ENCODE data around the gene TMEM115. TPM values are rescaled to one million over a fixed set of nuclear protein-coding genes. Genes with fewer than 3 reads are reported as not detected.

Gene TMEM115
- total and polyA plus RNA-seq, 2 of the 4 experiments (the other 2 are of a cell fraction): 35.3 to 47.3 TPM

DNA sequence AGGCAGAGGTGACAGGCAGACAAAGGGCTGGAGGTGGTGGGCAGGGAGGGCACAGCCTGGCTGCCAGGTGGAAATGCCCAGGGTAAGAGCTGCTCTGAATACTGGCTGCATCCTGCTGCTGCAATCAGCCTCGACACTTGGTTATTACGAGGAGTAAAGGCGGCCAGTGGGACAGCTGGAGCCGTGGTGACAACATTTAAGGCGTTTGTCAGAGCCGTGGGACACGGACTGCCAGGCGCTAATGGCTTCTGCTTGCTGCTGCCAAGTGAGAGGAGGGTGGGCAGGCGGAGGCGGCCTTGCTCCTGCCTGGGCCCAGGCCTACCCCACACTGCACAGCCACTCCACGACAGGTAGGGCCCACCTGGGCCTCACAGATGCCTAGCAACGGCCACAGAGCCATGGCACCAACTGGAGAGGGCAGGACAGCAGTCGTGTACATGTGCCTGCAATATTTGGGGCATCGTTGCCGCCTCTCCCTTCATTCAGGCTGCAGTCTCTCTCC, 49.2 kb upstream of the TMEM115 start:
- Histone ChIP-seq H3K27ac (ENCODE audit: insufficient read depth, low read length) (no peak overlapping the region), H3K23ac (ENCODE audit: low read depth, low read length) (no peak overlapping the region), H3K79me1 (ENCODE audit: low read depth in 1 of 2, low read length in 2 of 2) (no peaks in the 10 kb centered on the region), H2BK120ac (ENCODE audit: low read depth, low read length) (no peak overlapping the region), H2AK9ac (replicated peaks; ENCODE audit: low read depth, low read length, poor library complexity) (no peak overlapping the region), H3K4ac (ENCODE audit: low read depth, low read length) (no peak overlapping the region), H4K91ac (ENCODE audit: insufficient read depth, low read depth, low read length) (no peak overlapping the region), H3K9me1 (ENCODE audit: insufficient read depth, low read length) (no peaks in the 10 kb centered on the region), H3K36me3 (ENCODE audit: control insufficient read depth, insufficient read depth, low read length) (no peaks in the 10 kb centered on the region), H4K5ac (ENCODE audit: low read depth, low read length) (no peak overlapping the region), H3K56ac (ENCODE audit: extremely low read depth, insufficient read depth, low read length) (no peak overlapping the region), H2AFZ (replicated peaks; ENCODE audit: low read length, poor library complexity) (no peak overlapping the region), H3K14ac (replicated peaks; ENCODE audit: low read depth, low read length) (no peak overlapping the region), H4K8ac (ENCODE audit: low read depth in 2 of 2, low read length in 2 of 2) (no peak overlapping the region), H2BK20ac (ENCODE audit: low read depth, low read length) (no peak overlapping the region), H2AK5ac (ENCODE audit: low read depth, low read length) (no peak overlapping the region), H3K27me3 (ENCODE audit: control insufficient read depth, insufficient read depth, low read length) (peaks cover 32% of the 10 kb centered on the region), H2BK15ac (ENCODE audit: low read depth, low read length) (no peak overlapping the region), H2BK5ac (ENCODE audit: low read depth, low read length, poor library complexity, severe bottlenecking) (no peak overlapping the region), H4K20me1 (ENCODE audit: insufficient read depth, low read length) (no peaks in the 10 kb centered on the region), H3K4me1 (ENCODE audit: control insufficient read depth, insufficient read depth, low read length) (no peaks in the 10 kb centered on the region), H3K4me3 (ENCODE audit: insufficient read depth, low read depth, low read length) (no peak overlapping the region), H3K4me2 (ENCODE audit: low read depth, low read length) (no peak overlapping the region), H3K18ac (ENCODE audit: low read depth, low read length) (no peak overlapping the region), H3K9me3 (ENCODE audit: control insufficient read depth, insufficient read depth, low read length) (no peaks in the 10 kb centered on the region), H3K9ac (ENCODE audit: low read depth, low read length) (no peak overlapping the region)
- ATAC-seq (ENCODE audit: low read depth): no peak
- ChIA-PET CTCF (no interaction called here), POLR2A (ENCODE audit: unreplicated experiment) (no interaction called here)
- no peak for DNase-seq
- in situ Hi-C loops (cut with MboI; ENCODE audit: low sequenced_read_pairs) (no loop called here), intact Hi-C loops (cut with micrococcal nuclease) (no loop called here), dilution Hi-C loops (cut with HindIII; ENCODE audit: low sequenced_read_pairs, unreplicated experiment) (no loop called here)
- BruUV-seq (replicated peaks): no TSS peak
- 34% methylated on average over 8 of the region's 15 CpGs; no CpG with 5 or more reads in 1 of the 2 experiments for WGBS, 2 experiments (ENCODE audit: extremely low coverage in 2 of 2, insufficient read length in 1 of 2)
- no peak for TF ChIP-seq RAD21 (IDR thresholded peaks at IDR 0.05; ENCODE audit: low read length)
- TF ChIP-seq MAFK (IDR thresholded peaks at IDR 0.05; ENCODE audit: low read depth, low read length): no peak
- no peak for TF ChIP-seq BHLHE40 (IDR thresholded peaks at IDR 0.05; ENCODE audit: low read depth, low read length)
- TF ChIP-seq CEBPB (IDR thresholded peaks at IDR 0.05; ENCODE audit: low read depth, low read length): no peak
- TF ChIP-seq, protein P1, sequence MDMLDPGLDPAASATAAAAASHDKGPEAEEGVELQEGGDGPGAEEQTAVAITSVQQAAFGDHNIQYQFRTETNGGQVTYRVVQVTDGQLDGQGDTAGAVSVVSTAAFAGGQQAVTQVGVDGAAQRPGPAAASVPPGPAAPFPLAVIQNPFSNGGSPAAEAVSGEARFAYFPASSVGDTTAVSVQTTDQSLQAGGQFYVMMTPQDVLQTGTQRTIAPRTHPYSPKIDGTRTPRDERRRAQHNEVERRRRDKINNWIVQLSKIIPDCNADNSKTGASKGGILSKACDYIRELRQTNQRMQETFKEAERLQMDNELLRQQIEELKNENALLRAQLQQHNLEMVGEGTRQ (IDR thresholded peaks at IDR 0.05; ENCODE audit: low read depth, low read length): no peak
- no peak for TF ChIP-seq RFX5 (IDR thresholded peaks at IDR 0.05; ENCODE audit: low read depth, low read length)
- TF ChIP-seq RCOR1 (IDR thresholded peaks at IDR 0.05; ENCODE audit: insufficient replicate concordance, low read length): no peak
- no peak for TF ChIP-seq CHD1 (IDR thresholded peaks at IDR 0.05; ENCODE audit: low read depth, low read length)
- no peak for TF ChIP-seq POLR2A (IDR thresholded peaks at IDR 0.05; ENCODE audit: low read depth, low read length)
- TF ChIP-seq, protein P2, sequence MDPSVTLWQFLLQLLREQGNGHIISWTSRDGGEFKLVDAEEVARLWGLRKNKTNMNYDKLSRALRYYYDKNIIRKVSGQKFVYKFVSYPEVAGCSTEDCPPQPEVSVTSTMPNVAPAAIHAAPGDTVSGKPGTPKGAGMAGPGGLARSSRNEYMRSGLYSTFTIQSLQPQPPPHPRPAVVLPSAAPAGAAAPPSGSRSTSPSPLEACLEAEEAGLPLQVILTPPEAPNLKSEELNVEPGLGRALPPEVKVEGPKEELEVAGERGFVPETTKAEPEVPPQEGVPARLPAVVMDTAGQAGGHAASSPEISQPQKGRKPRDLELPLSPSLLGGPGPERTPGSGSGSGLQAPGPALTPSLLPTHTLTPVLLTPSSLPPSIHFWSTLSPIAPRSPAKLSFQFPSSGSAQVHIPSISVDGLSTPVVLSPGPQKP (IDR thresholded peaks at IDR 0.05; ENCODE audit: borderline replicate concordance, low read depth, low read length): no peak
- TF ChIP-seq, protein P3, sequence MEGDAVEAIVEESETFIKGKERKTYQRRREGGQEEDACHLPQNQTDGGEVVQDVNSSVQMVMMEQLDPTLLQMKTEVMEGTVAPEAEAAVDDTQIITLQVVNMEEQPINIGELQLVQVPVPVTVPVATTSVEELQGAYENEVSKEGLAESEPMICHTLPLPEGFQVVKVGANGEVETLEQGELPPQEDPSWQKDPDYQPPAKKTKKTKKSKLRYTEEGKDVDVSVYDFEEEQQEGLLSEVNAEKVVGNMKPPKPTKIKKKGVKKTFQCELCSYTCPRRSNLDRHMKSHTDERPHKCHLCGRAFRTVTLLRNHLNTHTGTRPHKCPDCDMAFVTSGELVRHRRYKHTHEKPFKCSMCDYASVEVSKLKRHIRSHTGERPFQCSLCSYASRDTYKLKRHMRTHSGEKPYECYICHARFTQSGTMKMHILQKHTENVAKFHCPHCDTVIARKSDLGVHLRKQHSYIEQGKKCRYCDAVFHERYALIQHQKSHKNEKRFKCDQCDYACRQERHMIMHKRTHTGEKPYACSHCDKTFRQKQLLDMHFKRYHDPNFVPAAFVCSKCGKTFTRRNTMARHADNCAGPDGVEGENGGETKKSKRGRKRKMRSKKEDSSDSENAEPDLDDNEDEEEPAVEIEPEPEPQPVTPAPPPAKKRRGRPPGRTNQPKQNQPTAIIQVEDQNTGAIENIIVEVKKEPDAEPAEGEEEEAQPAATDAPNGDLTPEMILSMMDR (conservative IDR thresholded peaks at IDR 0.05; ENCODE audit: low read depth, low read length): no peak
- no peak for TF ChIP-seq MAZ (IDR thresholded peaks at IDR 0.05; ENCODE audit: borderline replicate concordance, low read depth, low read length)
- TF ChIP-seq FOS (IDR thresholded peaks at IDR 0.05; ENCODE audit: low read depth, low read length): no peak
- no peak for TF ChIP-seq MXI1 (IDR thresholded peaks at IDR 0.05; ENCODE audit: borderline replicate concordance, low read depth, low read length)
- no peak for TF ChIP-seq SMC3 (IDR thresholded peaks at IDR 0.05; ENCODE audit: low read depth, low read length)
- TF ChIP-seq NFE2L2 (IDR thresholded peaks at IDR 0.05; ENCODE audit: low read depth, low read length): no peak
